LNCAP (cell line): Measurements from ENCODE around the gene ZNF385C.

ENCODE experiments used
- TF ChIP-seq, protein P1 (sequence below): fragments of 450-650 bp; IDR thresholded peaks from 2 replicates; pipeline ENCODE4 v1.5.1; 2017; ENCODE audit warnings: mild to moderate bottlenecking

The ZNF385C gene

DNA sequence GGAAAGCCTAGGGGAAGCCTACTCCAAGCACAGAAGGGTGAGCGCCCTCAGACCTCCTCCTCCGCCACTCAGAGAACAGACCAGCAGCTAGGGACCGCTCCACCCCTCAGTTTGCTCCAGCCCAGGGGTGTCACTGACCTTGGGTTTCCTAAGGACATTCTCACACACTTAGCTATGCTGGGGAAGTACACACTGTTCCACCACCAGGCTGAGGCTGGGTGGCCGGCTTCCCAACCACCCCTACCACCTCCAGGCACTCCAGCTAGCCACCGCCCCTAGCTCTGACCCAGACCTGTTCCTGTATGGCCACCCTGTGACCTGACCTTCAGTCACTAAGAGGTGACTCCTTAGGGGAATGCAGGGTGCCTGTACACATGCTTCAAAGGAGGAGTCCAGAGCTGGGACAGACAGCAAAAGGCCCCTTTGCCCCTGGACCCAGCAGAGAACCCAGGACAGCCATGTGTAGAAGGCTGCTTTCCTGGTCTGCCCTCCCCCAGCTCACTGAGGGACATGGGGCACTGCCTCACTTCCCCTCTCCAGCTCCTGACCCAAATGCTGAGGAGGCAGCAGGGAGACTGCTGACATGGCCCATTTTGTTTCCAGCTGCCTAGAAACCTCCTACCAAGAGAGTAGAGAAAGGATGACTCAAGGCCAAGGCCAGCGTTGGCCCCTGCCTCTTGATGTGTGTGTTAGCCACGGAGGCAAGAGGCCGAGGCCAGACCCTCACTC, 31.0 kb upstream of the ZNF385C start:
- TF ChIP-seq, protein P1, sequence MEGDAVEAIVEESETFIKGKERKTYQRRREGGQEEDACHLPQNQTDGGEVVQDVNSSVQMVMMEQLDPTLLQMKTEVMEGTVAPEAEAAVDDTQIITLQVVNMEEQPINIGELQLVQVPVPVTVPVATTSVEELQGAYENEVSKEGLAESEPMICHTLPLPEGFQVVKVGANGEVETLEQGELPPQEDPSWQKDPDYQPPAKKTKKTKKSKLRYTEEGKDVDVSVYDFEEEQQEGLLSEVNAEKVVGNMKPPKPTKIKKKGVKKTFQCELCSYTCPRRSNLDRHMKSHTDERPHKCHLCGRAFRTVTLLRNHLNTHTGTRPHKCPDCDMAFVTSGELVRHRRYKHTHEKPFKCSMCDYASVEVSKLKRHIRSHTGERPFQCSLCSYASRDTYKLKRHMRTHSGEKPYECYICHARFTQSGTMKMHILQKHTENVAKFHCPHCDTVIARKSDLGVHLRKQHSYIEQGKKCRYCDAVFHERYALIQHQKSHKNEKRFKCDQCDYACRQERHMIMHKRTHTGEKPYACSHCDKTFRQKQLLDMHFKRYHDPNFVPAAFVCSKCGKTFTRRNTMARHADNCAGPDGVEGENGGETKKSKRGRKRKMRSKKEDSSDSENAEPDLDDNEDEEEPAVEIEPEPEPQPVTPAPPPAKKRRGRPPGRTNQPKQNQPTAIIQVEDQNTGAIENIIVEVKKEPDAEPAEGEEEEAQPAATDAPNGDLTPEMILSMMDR, result no peak

DNA sequence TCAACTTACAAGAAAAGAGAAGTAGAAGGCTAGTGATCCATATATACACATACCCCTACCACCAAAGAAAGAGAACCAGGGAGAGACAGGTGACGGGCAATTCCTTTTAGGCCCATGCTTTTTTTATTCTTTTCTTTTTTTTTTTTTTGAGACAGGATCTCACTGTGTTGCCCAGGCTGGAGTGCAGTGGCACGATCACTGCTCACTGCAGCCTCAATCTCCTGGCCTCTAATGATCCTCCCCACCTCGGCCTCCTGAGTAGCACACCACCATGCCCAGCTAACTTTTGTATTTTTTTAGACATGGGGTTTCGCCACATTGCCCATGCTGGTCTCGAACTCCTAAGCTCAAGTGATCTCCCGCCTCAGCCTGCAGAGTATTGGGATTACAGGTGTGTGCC, 29.1 kb upstream of the ZNF385C start:
- TF ChIP-seq, protein P1, result no peak

- TF ChIP-seq, protein P1, result no peak
These were observed 28.6 kb upstream of the ZNF385C start for GRCh38 chr17:42126836-42127235.

- TF ChIP-seq, protein P1, result no peak
These were observed 27.3 kb upstream of the ZNF385C start for GRCh38 chr17:42125565-42125964.

- TF ChIP-seq, protein P1, result no peak
These were observed 26.0 kb upstream of the ZNF385C start for GRCh38 chr17:42124256-42124655.

- TF ChIP-seq, protein P1, result no peak
These were observed 24.4 kb upstream of the ZNF385C start, which contains the start of gene HSPB9 for GRCh38 chr17:42122371-42123303. Gene HSPB9 (plus strand): TSS chr17:42122804. CDS start chr17:42122851, 47 bp downstream.

DNA sequence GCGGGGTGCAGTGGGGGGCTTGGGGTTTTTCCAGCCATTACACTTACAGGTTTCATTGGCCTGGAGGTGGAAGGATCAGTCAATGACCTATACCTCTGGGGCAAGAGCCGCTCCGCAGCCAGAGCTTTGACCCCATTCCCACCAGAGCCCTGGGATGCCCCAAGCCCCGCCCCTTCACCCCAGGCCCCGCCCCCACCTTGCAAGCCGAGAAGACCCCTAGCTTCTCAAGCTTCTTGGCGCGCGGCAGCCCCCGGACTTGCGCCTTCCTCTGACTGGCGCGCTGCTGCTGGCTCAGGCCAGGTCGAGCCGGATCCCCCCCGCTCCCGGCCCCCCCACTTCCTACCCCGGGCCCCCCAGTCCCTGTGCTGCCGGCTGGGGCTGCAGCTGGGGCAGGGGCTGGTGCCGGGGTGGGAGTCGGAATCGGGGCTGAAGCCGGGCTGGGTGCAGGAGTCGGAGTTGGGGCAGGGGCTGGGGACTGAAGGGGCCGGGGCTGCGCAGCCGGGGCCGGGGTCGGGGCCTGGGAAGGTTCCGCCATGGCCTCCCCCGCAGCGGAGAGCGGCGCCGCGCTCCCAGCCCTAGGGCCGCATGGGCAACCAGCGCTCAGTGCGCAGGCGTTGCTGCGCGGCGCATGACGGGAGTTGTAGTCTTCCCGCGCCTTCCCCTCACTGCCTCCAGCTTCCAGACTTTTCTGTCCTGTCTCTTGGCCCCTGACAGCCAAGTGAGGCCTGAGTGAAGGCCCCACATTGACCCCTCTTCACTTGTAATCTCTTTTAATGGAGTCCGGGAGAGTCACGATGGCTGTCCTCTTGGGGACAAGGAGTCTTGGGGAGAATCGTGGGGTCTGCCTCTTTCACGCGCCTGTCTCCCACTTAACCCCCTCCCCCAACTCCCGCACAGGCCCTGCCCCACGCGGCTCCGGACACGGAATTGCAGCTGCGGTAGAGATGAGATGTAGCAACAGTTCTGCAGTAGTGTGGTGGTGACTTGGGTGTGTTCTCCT, 22.8 kb upstream of the ZNF385C start, which contains the start of gene KAT2A:
TSS of gene KAT2A (minus strand) at position 598 of the 1,000 bp plus-strand sequence. CDS start at position 535, 63 bp downstream.
- TF ChIP-seq, protein P1, result no peak
